Astrocyte of the hippocampus (primary cell): ENCODE measurements around the gene TSPO.
"Not testable (repeated sequence)": the region's sequence is repeated elsewhere in the genome, so short reads cannot be mapped to it uniquely, and the experiment has no call there.

ENCODE experiments used
- DNase-seq: peaks from one replicate; pipeline ENCODE4 v3.0.0; 2011; ENCODE audit warnings: low read depth, low spot score

Gene TSPO

GRCh38 chr22:43131773-43132501, 19.4 kb upstream of the TSPO start:
- DNase-seq, result no peak

DNA sequence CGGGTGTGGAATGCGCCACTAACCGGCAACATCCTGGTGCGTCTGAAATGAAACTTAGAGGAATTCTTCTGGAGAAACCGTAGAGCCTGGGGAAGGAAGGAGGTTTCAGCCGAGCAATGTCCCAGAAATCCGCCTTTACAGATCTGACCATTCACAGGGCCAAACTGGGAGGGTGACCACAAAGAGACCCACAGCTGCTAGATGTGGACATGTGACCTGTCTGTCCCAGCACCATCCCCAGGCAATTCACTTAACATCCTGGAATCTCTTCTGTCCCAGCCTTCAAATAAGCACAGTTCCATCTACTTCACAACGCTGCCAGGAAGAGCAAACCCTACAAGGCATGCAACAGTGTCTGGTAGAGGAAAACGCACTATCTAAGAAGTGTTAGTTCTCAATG, 18.0 kb upstream of the TSPO start:
- DNase-seq, result no peak

DNA sequence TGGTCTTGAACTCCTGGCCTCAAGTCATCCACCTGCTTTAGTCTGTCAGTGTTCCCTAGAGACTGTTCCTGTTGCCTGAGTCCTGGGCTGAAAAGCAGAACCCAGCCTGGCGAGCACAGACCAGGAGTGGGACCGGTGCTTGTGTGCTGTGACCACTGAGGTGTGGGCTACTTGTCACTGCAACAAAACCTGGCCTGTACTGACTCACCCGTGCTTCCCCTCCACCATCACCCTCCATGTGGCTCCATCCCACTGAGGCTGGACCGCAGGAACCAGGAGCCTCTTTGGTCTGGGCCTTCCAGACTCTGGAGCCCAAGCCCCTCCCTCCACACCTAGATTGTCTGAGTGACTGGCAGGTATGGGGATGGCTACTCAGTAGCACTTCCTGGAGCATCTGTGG, 16.8 kb upstream of the TSPO start:
- no peak for DNase-seq

DNA sequence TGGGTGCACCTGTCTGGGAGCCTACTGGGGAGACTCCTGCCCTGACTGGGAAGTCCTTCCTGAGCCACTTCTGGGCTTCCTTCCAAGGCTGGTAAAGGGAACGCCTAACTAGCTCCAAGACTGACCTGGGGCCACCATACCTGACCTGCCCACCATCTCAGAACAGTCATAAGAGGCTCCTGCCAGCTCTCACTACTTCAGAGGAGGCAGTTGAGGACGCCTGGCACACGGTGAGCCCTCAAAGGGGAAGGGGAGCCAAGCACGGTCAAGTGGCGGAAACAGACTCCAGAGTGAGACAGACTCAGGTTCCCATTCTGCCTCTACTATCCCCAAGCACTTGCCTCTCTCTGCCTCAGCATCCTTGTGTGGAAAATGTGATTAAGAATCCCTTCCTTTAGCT, 15.8 kb upstream of the TSPO start:
- DNase-seq, result no peak

DNA sequence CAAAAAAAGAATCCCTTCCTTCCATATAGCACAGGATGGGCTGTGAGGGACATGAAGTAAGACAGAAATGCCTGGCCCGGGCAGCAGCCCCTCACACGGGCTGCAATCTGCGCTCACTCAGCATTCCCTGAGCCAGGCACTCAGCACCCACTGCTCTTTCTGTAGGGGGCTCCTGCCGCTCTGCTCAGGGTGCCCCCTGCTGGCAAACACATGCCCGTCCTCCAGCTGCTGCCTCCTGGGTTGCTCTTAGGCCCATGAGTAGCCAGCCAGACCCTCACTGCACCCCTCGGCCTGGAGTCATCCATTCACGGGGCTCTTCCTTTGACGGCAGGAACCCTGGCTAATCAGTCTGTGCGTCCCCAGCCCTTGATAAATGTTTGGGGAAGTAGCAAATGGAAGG, 15.1 kb upstream of the TSPO start:
- peak; percentile 62 for DNase-seq

GRCh38 chr22:43136801-43137200, 14.6 kb upstream of the TSPO start:
- DNase-seq, result no peak

DNA sequence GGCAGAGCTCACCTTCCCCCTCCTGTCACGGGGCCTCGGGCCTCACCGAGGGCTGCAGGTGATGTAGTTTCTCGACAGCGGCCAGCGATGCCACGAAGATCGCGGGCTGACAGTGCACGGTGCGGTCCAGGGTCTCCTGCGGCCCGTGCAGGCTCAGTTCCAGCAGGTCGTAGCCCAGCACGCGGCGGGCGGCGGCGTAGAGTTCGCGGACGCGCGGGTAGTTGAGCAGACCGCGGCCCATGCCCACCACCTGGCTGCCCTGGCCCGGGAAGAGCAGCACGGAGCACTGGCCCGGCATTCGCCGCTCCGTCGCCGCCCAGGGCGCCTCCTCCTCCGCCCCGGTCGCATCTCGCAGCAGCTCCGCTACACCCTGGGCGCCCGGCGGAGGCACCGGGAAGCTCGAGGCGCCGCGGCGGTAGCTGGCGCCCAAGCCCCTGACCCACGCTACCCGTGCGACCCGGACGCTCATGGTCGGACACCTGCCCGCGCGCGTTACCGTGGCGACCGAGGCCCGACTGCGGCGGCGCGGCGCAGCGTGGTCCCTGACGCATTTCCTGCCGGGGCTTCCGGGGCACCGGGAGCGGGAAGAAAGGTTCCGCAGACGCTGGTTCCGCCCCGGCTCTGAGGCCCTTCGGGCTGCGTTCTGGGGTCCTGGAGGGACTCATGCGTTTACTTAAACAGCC, 8.3 kb upstream of the TSPO start, which contains the start of gene MCAT:
TSS of gene MCAT (minus strand) at position 519 of the 683 bp plus-strand sequence. CDS start at position 469, 50 bp downstream.
- DNase-seq, result peak; percentile 91

- no peak for DNase-seq
Observed at GRCh38 chr22:43144949-43145348, 6.4 kb upstream of the TSPO start.

GRCh38 chr22:43145371-43145770, 6.0 kb upstream of the TSPO start:
- DNase-seq, result not testable (repeated sequence)

- DNase-seq, result not testable (repeated sequence)
Observed at GRCh38 chr22:43146332-43146731, 5.0 kb upstream of the TSPO start.

DNA sequence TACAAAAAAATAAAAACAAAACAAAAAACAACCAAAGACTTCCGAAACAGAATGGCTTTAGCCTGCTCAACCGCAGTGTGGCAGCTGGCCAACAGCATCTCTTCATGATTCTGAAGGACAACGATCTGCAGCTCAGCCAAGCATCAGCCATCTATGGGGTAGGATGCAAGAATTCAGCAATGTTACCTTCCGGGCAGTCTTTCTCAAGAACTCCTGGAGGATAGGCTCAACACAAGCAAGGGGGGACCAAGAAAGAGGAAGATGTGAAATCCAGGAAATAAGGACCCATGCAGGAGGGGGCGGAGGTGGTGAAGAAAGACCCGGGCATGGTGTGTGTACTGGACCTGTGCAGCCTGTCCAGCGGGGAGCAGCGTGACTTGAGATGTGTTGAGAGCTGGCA, 3.5 kb upstream of the TSPO start:
- no peak for DNase-seq

DNA sequence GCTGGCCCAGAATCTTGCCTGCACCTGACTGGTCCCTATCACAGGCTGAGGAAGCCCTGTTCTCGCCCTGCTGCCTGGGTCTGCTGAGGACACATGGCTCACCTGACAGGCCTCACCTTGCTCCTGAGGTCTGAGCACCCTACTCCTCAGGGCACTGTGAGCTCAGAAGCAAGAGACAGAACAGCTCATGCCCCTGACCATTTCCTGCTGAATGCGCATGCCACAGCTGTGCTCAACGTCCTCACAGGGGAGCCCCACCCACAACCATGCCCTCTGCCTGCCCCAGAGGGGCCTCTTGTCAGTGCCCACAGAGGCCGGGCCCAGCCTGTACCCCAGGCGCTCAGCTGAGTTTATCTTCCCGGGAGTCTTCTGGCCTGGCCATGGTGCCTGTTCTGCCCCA, 2.8 kb upstream of the TSPO start:
- no peak for DNase-seq

- DNase-seq, result no peak
Observed at GRCh38 chr22:43150731-43151206, 590 bp upstream of the TSPO start.

- DNase-seq, result no peak
Observed at GRCh38 chr22:43152003-43152356, 621 bp downstream of the TSPO start.

DNA sequence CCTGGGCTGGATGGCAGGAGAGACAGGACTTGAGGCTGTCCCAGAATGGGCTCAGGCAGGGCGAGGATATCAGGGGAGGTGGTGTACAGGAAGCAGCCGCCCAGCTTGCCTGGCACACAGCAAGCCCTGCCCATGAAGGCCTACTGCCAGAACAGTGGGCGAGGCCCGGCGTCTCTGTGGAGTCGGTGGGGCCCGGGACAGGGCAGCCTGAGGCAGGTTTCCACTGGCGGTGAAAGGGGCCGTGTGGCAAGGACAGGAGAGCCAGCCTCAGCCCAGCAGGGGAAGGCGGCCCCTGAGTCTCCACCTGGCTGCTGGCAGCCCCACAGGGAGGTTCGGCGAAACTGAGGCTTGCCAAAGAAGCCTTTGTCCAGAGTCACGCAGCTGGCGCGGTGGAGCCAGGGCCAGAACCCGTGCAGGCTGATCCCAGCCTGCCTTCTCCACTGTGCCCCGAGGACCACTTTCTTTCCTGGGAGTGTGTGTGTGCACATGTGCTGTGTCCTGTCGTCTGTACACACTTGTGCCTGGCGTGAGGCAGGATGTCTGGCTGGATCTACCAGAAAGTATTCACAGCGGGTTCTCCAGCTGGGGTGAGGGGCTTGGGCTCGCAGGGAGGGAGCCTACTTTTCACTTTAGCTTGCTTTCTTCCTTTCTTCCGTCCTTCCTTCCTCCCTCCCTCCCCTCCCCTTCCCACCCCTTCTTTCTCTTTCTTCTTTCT, 1.2 kb downstream of the TSPO start:
- peak; percentile 77 for DNase-seq

- DNase-seq, result no peak
Observed at GRCh38 chr22:43153899-43154298, 2.5 kb downstream of the TSPO start.

DNA sequence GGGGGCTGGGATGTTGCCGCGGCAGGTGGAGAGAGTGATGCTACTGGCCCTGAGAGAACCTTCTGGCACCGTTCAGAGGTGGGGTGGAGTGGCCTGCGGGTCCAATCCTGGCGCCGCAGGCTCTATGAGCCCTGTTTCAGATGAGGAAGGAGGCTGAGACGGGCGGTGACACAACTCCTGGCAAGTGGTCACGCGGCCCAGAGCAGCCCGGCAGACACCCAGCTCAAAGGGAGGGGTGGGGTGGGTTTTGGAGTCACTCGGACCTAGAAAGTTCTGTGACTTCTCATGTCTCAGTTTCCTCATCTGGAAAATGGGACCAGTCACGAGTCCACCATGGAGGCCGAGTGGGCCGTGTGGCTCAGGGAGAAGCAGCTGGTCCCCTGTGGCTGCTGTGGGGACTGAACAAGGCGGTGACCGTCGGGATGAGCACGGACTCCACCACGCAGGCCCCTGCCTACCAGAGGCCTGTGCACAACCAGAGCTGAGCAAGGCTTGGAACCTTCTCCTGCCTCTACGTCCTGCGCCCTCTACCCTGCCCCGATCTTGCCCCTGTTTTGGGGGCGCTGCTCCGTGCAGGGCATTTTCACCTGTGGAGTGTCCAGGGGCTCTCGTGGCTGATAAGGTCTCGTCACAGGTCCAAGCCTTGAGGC, 3.7 kb downstream of the TSPO start:
- DNase-seq, result no peak

GRCh38 chr22:43155789-43156188, 4.4 kb downstream of the TSPO start:
- DNase-seq, result no peak

- DNase-seq, result no peak
Observed at GRCh38 chr22:43156413-43156812, 5.1 kb downstream of the TSPO start.

DNA sequence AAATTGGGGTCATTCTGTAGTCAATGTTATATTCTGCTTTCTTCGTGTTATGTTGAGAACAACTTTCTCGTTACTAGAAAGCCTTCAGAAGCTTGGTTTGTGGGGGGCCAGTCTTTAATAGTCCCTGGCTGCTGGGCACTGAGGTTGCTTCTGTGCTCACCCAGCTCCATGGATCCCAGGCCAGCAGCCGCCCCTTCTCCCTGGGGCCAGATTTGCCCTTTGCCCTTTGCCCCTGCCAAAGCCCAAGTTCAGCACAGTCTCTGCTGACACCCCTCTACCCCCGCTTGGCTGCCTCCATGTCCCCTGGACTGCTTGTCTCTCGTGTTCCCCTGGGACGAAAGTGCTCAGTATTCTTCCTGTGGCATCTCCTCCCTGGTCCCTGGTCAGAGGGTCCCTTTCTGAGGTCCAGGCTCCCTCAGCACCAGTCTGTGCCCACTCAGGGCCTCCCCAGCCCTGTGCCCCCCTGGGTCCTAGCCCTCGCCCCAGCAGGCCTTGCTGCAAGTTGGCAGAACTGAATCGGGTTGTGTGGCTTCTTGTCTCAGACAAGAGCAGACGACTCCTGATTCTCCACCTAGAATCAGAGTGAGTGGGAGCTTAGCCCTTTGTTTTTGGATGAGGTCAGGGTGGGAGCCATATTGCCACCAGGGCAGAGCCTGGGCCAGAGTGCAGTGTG, 6.7 kb downstream of the TSPO start:
- DNase-seq, result no peak

DNA sequence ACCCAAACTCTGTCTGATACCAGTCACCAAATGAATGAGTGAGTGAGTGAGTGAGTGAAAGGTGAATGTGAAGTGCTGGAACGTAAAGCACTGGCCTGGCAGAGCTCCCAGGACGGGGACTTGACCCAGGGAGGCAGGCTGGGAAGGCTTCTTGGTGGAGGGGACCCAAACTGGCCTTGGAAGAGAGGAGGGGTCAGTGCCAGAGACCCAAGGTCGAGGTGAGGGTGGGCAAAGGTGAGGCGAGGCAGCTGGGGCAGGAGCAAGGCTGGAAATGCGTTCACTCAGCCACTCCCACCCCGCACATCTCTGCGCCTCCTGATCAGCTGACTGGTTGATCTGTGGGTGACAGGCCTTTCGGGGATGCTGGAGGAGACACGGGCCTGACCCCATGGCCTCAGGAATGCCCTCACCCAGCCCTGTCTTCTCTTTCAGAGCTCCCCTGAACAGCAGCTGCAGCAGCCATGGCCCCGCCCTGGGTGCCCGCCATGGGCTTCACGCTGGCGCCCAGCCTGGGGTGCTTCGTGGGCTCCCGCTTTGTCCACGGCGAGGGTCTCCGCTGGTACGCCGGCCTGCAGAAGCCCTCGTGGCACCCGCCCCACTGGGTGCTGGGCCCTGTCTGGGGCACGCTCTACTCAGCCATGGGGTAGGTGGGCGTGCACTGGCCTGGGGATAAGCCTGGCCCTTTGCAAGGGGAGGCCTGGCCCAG, 7.6 kb downstream of the TSPO start:
- DNase-seq, result no peak
